ENCODE data around the gene RFX3. TPM values are rescaled to one million over a fixed set of nuclear protein-coding genes. Genes with fewer than 3 reads are reported as not detected.
A peak's percentile ranks its signal among the peaks of the same experiment; 100 is the strongest.

The RFX3 gene
- total RNA-seq, 2 donors from 2014 or later, result 8.7 to 19.8 TPM

- no peaks in the 10 kb centered on the region for H3K27me3 Mint-ChIP-seq
- H3K27ac Mint-ChIP-seq, result no peak overlapping the region
- ATAC-seq (replicated peaks), result no peak
- no peaks in the 10 kb centered on the region for H3K9me3 Mint-ChIP-seq
- no peaks in the 10 kb centered on the region for H3K4me1 Mint-ChIP-seq
- H3K4me3 Mint-ChIP-seq, result no peak overlapping the region
- no peaks in the 10 kb centered on the region for H3K36me3 Mint-ChIP-seq (ENCODE audit: low read depth)
Measured at GRCh38 chr9:3446313-3446712, 79.5 kb downstream of the RFX3 start.

- no peaks in the 10 kb centered on the region for H3K27me3 Mint-ChIP-seq
- no peaks in the 10 kb centered on the region for H3K9me3 Mint-ChIP-seq
- no peak overlapping the region for H3K4me3 Mint-ChIP-seq
- H3K36me3 Mint-ChIP-seq (ENCODE audit: low read depth), result no peaks in the 10 kb centered on the region
- H3K4me1 Mint-ChIP-seq, result no peaks in the 10 kb centered on the region
- H3K27ac Mint-ChIP-seq, result no peak overlapping the region
- ATAC-seq (replicated peaks), result no peak
Measured at GRCh38 chr9:3444016-3444415, 81.8 kb downstream of the RFX3 start.

GRCh38 chr9:3441197-3441816 is 84.5 kb downstream of the RFX3 start:
- Mint-ChIP-seq H3K27ac (no peak overlapping the region), H3K9me3 (no peaks in the 10 kb centered on the region), H3K36me3 (ENCODE audit: low read depth) (no peaks in the 10 kb centered on the region), H3K4me3 (no peak overlapping the region), H3K27me3 (no peaks in the 10 kb centered on the region), H3K4me1 (no peaks in the 10 kb centered on the region)
- ATAC-seq (replicated peaks), result peak; percentile 76

- Mint-ChIP-seq H3K9me3 (peaks cover 4% of the 10 kb centered on the region), H3K36me3 (ENCODE audit: low read depth) (peaks cover 6% of the 10 kb centered on the region), H3K4me3 (no peak overlapping the region), H3K27ac (no peak overlapping the region), H3K4me1 (peaks cover 4% of the 10 kb centered on the region), H3K27me3 (no peaks in the 10 kb centered on the region)
- no peak for ATAC-seq (replicated peaks)
Measured at GRCh38 chr9:3436629-3437420, 89.0 kb downstream of the RFX3 start.

- Mint-ChIP-seq H3K27me3 (no peaks in the 10 kb centered on the region), H3K4me1 (peaks cover 6% of the 10 kb centered on the region), H3K4me3 (no peak overlapping the region), H3K36me3 (ENCODE audit: low read depth) (peaks cover 6% of the 10 kb centered on the region), H3K9me3 (peaks cover 4% of the 10 kb centered on the region), H3K27ac (no peak overlapping the region)
- no peak for ATAC-seq (replicated peaks)
Measured at GRCh38 chr9:3435732-3436131, 90.1 kb downstream of the RFX3 start.

GRCh38 chr9:3434594-3434993 is 91.2 kb downstream of the RFX3 start:
- H3K36me3 Mint-ChIP-seq (ENCODE audit: low read depth), result peaks cover 6% of the 10 kb centered on the region
- H3K27me3 Mint-ChIP-seq, result no peaks in the 10 kb centered on the region
- no peak overlapping the region for H3K4me3 Mint-ChIP-seq
- no peak overlapping the region for H3K27ac Mint-ChIP-seq
- no peak for ATAC-seq (replicated peaks)
- peaks cover 6% of the 10 kb centered on the region for H3K4me1 Mint-ChIP-seq
- H3K9me3 Mint-ChIP-seq, result peaks cover 4% of the 10 kb centered on the region

- H3K27me3 Mint-ChIP-seq, result no peaks in the 10 kb centered on the region
- no peak for ATAC-seq (replicated peaks)
Measured at GRCh38 chr9:3433754-3434153, 92.0 kb downstream of the RFX3 start.

GRCh38 chr9:3433066-3433465 is 92.7 kb downstream of the RFX3 start:
- Mint-ChIP-seq H3K4me3 (no peak overlapping the region), H3K9me3 (peaks cover 4% of the 10 kb centered on the region), H3K36me3 (ENCODE audit: low read depth) (peaks cover 6% of the 10 kb centered on the region), H3K4me1 (peaks cover 6% of the 10 kb centered on the region), H3K27me3 (no peaks in the 10 kb centered on the region), H3K27ac (no peak overlapping the region)
- ATAC-seq (replicated peaks), result no peak

More at GRCh38 chr9:3433754-3434153, 92.0 kb downstream of the RFX3 start:
- Mint-ChIP-seq H3K9me3 (peaks cover 4% of the 10 kb centered on the region), H3K27ac (no peak overlapping the region), H3K4me1 (peaks cover 6% of the 10 kb centered on the region), H3K4me3 (no peak overlapping the region), H3K36me3 (ENCODE audit: low read depth) (peaks cover 6% of the 10 kb centered on the region)

- no peak overlapping the region for H3K27ac Mint-ChIP-seq
- H3K4me1 Mint-ChIP-seq, result peaks cover 6% of the 10 kb centered on the region
Measured at GRCh38 chr9:3431890-3432289, 93.9 kb downstream of the RFX3 start.

GRCh38 chr9:3419893-3420292 is 105.9 kb downstream of the RFX3 start:
- H3K27ac Mint-ChIP-seq, result no peak overlapping the region
- H3K27me3 Mint-ChIP-seq, result no peaks in the 10 kb centered on the region
- H3K4me3 Mint-ChIP-seq, result no peak overlapping the region
- ATAC-seq (replicated peaks), result no peak
- H3K9me3 Mint-ChIP-seq, result no peaks in the 10 kb centered on the region
- no peaks in the 10 kb centered on the region for H3K36me3 Mint-ChIP-seq (ENCODE audit: low read depth)
- H3K4me1 Mint-ChIP-seq, result no peaks in the 10 kb centered on the region

More at GRCh38 chr9:3431890-3432289, 93.9 kb downstream of the RFX3 start:
- Mint-ChIP-seq H3K9me3 (peaks cover 5% of the 10 kb centered on the region), H3K4me3 (no peak overlapping the region), H3K27me3 (no peaks in the 10 kb centered on the region), H3K36me3 (ENCODE audit: low read depth) (peaks cover 6% of the 10 kb centered on the region)
- no peak for ATAC-seq (replicated peaks)

GRCh38 chr9:3415906-3416305 is 109.9 kb downstream of the RFX3 start:
- Mint-ChIP-seq H3K27ac (no peak overlapping the region), H3K36me3 (ENCODE audit: low read depth) (no peaks in the 10 kb centered on the region), H3K27me3 (no peaks in the 10 kb centered on the region), H3K4me1 (peaks cover 5% of the 10 kb centered on the region), H3K4me3 (no peak overlapping the region), H3K9me3 (no peaks in the 10 kb centered on the region)
- ATAC-seq (replicated peaks), result no peak

- H3K36me3 Mint-ChIP-seq (ENCODE audit: low read depth), result no peaks in the 10 kb centered on the region
- H3K27ac Mint-ChIP-seq, result no peak overlapping the region
- H3K4me3 Mint-ChIP-seq, result no peak overlapping the region
- ATAC-seq (replicated peaks), result no peak
- no peaks in the 10 kb centered on the region for H3K9me3 Mint-ChIP-seq
- peaks cover 5% of the 10 kb centered on the region for H3K4me1 Mint-ChIP-seq
- H3K27me3 Mint-ChIP-seq, result no peaks in the 10 kb centered on the region
Measured at GRCh38 chr9:3413984-3414383, 111.8 kb downstream of the RFX3 start.

- Mint-ChIP-seq H3K36me3 (ENCODE audit: low read depth) (no peaks in the 10 kb centered on the region), H3K27ac (no peak overlapping the region), H3K4me3 (no peak overlapping the region), H3K27me3 (no peaks in the 10 kb centered on the region), H3K4me1 (peaks cover 7% of the 10 kb centered on the region), H3K9me3 (no peaks in the 10 kb centered on the region)
- ATAC-seq (replicated peaks), result no peak
Measured at GRCh38 chr9:3410461-3410860, 115.3 kb downstream of the RFX3 start.

GRCh38 chr9:3409453-3409852 is 116.3 kb downstream of the RFX3 start:
- Mint-ChIP-seq H3K36me3 (ENCODE audit: low read depth) (no peaks in the 10 kb centered on the region), H3K4me3 (no peak overlapping the region)
- ATAC-seq (replicated peaks), result no peak

GRCh38 chr9:3403315-3403714 is 122.5 kb downstream of the RFX3 start:
- peaks cover 17% of the 10 kb centered on the region for H3K4me1 Mint-ChIP-seq
- H3K36me3 Mint-ChIP-seq (ENCODE audit: low read depth), result no peaks in the 10 kb centered on the region
- H3K27ac Mint-ChIP-seq, result peak overlapping the region; percentile 82
- no peaks in the 10 kb centered on the region for H3K9me3 Mint-ChIP-seq
- peak overlapping the region; percentile 25 for H3K4me3 Mint-ChIP-seq
- H3K27me3 Mint-ChIP-seq, result no peaks in the 10 kb centered on the region
- ATAC-seq (replicated peaks), result peak; percentile 97

More at GRCh38 chr9:3409453-3409852, 116.3 kb downstream of the RFX3 start:
- H3K4me1 Mint-ChIP-seq, result peaks cover 8% of the 10 kb centered on the region
- no peaks in the 10 kb centered on the region for H3K27me3 Mint-ChIP-seq
- H3K27ac Mint-ChIP-seq, result no peak overlapping the region
- no peaks in the 10 kb centered on the region for H3K9me3 Mint-ChIP-seq
